BJ (cell line): Measurements from ENCODE around the gene FGD4. TPM values are rescaled to one million over a fixed set of nuclear protein-coding genes. Genes with fewer than 3 reads are reported as not detected.

Experiments
- CTCF ChIA-PET: fragments of 350-600 bp; formaldehyde crosslinking; extraction: SDS; loops from one replicate; lab custom pipeline; 2021; ENCODE audit warnings: antibody characterized with exemption, inconsistent platforms; lab: Yijun Ruan, JAX
- POLR2A ChIA-PET: fragments of 300-600 bp; sonication (Branson Sonifier 250); formaldehyde crosslinking; extraction: SDS; loops from one replicate; lab custom pipeline; 2021; ENCODE audit warnings: antibody characterized with exemption; lab: Charles Lee
- DNase-seq: peaks from one replicate; pipeline ENCODE4 v3.0.0-alpha.2; 2011; ENCODE audit warnings: low read depth
- H3K27me3 ChIP-seq: 2 replicates; pipeline ENCODE4 v1.6.0; 2011; ENCODE audit warnings: low read length; ENCODE audit not compliant: control insufficient read depth, insufficient read depth
- H3K36me3 ChIP-seq: 2 replicates; pipeline ENCODE4 v1.5.1; 2011; ENCODE audit warnings: low read length; ENCODE audit not compliant: control insufficient read depth, insufficient read depth
- H3K4me3 ChIP-seq: 2 replicates; pipeline ENCODE4 v1.5.1; 2011; ENCODE audit warnings: low read depth, mild to moderate bottlenecking, control low read depth, low read length
- polyA plus RNA-seq: library from polyadenylated mRNA; depleted of rRNA; stranded (reverse); fragments of >200 nt; gene quantifications from 2 replicates; pipeline ENCODE4 v1.2.3, GENCODE V29; 2011
- TF ChIP-seq, protein P1 (sequence below): IDR thresholded peaks from 2 replicates; pipeline ENCODE4 v1.5.1; 2011; ENCODE audit warnings: low read depth, mild to moderate bottlenecking, control low read depth, inconsistent platforms, low read length, moderate library complexity; ENCODE audit not compliant: insufficient read depth

Gene FGD4
- polyA plus RNA-seq, 1 experiment, result 11.1 TPM

DNA sequence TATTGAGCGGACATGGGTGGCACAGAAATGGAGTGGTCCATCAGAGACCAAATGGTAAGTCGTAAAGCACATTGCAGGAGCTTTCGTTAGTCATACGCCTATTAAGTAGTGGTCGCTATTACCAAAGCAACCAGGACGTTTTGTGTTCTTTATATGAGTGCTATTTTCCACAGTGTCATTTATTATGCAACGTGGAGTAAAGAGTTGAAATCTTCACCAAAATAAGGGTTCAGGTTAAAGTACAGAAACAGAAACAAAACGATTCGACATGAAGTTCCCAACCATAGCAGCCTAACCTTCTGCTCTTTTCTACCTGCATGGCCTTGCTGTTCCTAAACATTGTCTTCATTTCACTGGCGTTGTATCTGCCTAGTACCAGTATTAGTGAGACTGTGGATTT, 20.1 kb upstream of the FGD4 start:
- H3K36me3 ChIP-seq, result no peaks in the 10 kb centered on the region
- no peaks in the 10 kb centered on the region for H3K27me3 ChIP-seq
- CTCF ChIA-PET, result interaction anchor here (0.8 to 2.6 kb wide), 3 partner anchors 14 to 293 kb away, joined by 3 to 8 read pairs (median 4); no protein-coding TSS in a partner anchor
- no peak for DNase-seq
- H3K4me3 ChIP-seq, result no peak overlapping the region
- TF ChIP-seq, protein P1, sequence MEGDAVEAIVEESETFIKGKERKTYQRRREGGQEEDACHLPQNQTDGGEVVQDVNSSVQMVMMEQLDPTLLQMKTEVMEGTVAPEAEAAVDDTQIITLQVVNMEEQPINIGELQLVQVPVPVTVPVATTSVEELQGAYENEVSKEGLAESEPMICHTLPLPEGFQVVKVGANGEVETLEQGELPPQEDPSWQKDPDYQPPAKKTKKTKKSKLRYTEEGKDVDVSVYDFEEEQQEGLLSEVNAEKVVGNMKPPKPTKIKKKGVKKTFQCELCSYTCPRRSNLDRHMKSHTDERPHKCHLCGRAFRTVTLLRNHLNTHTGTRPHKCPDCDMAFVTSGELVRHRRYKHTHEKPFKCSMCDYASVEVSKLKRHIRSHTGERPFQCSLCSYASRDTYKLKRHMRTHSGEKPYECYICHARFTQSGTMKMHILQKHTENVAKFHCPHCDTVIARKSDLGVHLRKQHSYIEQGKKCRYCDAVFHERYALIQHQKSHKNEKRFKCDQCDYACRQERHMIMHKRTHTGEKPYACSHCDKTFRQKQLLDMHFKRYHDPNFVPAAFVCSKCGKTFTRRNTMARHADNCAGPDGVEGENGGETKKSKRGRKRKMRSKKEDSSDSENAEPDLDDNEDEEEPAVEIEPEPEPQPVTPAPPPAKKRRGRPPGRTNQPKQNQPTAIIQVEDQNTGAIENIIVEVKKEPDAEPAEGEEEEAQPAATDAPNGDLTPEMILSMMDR, result no peak
- POLR2A ChIA-PET, result no interaction called here

DNA sequence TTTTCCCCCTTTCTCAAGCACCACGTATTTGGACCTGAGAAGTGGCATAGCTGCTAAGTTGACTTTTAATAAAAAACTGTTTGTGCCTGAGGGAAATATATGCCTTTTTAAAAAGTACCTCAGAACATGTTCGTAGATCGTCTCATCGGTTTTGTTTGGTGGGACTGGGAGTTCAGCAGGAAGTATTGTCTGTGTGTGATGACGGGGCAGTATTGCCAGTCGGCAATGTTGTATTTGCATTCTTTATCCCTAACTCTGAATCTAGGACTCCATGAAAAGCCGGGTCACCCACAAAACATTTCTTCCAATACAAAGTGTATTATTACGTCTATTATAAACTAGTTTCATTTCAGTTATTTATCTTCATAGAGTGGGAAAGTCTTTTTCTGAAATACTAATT, 19.7 kb upstream of the FGD4 start:
- no peaks in the 10 kb centered on the region for H3K27me3 ChIP-seq
- ChIA-PET CTCF (interaction anchor here (1.2 kb wide), 1 partner anchor 292 kb away, joined by 4 read pairs; no protein-coding TSS in a partner anchor), POLR2A (no interaction called here)
- H3K36me3 ChIP-seq, result no peaks in the 10 kb centered on the region
- TF ChIP-seq, protein P1, result no peak
- no peak for DNase-seq
- no peak overlapping the region for H3K4me3 ChIP-seq

DNA sequence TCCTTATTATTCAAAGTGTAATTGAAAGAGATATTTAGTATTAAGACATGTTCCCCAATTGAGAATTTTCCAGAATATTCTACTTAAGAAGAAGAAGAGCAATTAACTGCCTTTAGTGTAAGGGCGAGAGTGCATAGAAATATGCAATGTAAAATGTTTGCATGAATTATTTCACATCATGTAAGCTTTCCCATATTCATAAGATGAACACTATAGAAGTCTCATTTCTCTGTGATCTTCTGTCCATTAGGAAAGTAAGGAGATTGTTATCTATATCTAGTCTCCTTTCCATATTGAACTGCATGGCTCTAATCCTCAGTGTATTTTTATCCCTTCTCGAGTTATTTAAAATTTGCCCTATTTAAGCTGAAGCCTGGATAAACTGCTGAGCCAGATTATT, 17.1 kb upstream of the FGD4 start:
- POLR2A ChIA-PET, result no interaction called here

DNA sequence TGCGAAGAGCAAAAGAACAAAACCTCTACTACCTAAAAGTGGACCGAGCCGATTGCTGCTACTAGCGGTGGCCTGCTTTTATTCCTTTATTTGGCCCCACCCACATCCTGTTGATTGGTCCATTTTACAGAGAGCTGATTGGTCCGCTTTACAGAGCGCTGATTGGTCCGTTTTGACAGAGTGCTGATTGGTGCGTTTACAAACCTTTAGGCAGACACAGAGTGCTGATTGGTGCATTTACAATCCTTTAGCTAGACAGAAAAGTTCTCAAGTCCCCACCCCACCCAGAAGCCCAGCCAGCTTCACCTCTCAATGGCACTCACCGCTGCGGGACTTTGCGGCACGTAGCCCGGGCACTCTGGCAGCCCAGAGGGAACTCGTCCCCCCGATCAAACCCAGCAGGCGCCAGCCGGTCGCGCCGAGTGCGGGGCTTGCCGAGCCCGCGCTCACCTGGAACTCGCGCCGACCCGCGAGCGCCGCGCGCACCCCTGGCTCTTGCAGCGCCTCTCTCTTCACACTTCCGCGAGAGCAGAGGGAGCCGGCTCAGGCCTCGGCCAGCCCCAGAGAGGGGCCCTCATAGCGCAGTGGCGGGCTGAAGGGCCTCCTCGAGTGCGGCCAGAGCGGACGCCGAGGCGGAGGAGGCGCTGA, 8.7 kb upstream of the FGD4 start:
- POLR2A ChIA-PET, result no interaction called here
- Histone ChIP-seq H3K36me3 (no peaks in the 10 kb centered on the region), H3K27me3 (no peaks in the 10 kb centered on the region), H3K4me3 (peak overlapping the region; percentile 15)
- no peak for DNase-seq
- CTCF ChIA-PET, result interaction anchor here (0.8 kb wide), 1 partner anchor 8 kb away, joined by 3 read pairs; the partner anchor contains the start of gene FGD4
- TF ChIP-seq, protein P1, result no peak

More for the DNA sequence above, 17.1 kb upstream of the FGD4 start:
- no peaks in the 10 kb centered on the region for H3K36me3 ChIP-seq
- no peak for DNase-seq
- TF ChIP-seq, protein P1, result no peak
- CTCF ChIA-PET, result interaction anchor here (1.7 kb wide), 1 partner anchor 16 kb away, joined by 4 read pairs; no protein-coding TSS in a partner anchor
- no peak overlapping the region for H3K4me3 ChIP-seq
- H3K27me3 ChIP-seq, result no peaks in the 10 kb centered on the region

DNA sequence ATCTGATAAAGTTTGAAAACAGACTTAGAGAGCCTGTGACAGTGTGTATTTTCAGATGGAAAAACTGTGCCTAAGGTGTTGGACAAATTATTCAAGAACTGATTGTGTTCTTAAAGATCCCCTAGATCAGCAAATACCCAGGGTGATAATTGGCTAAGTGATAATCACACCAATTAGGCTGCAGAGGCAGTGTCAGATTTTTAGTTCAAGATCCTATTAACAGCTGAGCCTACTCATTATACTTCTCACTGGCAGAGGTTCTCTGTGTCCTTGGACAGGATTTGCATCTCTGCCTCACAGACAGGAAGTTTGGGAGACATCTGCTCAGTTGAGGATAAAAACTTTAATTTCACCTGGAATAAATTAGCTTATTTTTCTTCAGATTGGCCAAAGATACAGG, 4.3 kb upstream of the FGD4 start:
- TF ChIP-seq, protein P1, result no peak
- ChIA-PET CTCF (no interaction called here), POLR2A (no interaction called here)
- DNase-seq, result no peak
- Histone ChIP-seq H3K27me3 (peaks cover 4% of the 10 kb centered on the region), H3K4me3 (no peak overlapping the region), H3K36me3 (no peaks in the 10 kb centered on the region)
